ENCODE results near the gene CITED2.

Gene CITED2

DNA sequence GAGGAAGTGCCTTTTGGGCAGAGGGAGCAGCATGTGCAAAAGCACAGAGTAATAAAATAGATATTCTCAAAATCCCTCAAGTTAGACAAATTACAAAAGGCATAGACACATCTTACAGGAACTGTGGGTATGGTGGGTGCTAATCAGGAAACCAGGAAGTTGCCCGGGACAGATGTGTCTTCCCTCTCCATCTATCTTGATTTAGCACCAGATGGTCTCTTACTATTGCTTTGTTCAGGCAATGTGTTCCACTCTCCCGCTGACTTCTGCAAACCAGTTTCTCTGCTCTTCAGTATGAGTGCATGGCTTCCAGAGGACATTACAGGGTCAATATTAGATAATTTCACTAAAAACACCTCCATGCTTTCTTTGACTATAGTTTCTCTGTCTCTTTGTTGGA is 13.2 kb downstream of the CITED2 start:
- TF ChIP-seq, protein P1, sequence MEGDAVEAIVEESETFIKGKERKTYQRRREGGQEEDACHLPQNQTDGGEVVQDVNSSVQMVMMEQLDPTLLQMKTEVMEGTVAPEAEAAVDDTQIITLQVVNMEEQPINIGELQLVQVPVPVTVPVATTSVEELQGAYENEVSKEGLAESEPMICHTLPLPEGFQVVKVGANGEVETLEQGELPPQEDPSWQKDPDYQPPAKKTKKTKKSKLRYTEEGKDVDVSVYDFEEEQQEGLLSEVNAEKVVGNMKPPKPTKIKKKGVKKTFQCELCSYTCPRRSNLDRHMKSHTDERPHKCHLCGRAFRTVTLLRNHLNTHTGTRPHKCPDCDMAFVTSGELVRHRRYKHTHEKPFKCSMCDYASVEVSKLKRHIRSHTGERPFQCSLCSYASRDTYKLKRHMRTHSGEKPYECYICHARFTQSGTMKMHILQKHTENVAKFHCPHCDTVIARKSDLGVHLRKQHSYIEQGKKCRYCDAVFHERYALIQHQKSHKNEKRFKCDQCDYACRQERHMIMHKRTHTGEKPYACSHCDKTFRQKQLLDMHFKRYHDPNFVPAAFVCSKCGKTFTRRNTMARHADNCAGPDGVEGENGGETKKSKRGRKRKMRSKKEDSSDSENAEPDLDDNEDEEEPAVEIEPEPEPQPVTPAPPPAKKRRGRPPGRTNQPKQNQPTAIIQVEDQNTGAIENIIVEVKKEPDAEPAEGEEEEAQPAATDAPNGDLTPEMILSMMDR (IDR thresholded peaks at IDR 0.05; ENCODE audit: extremely low read depth, insufficient read depth, missing control alignments), result no peak
- no peak for DNase-seq (ENCODE audit: low spot score)
- in situ Hi-C loops (cut with MboI; ENCODE audit: low pct_unique_long_range_greater_than_20kb, low sequenced_read_pairs, unreplicated experiment), result loop anchor here (10.0 to 25.0 kb wide), 3 partner anchors 136 to 549 kb away; no protein-coding TSS in a partner anchor

DNA sequence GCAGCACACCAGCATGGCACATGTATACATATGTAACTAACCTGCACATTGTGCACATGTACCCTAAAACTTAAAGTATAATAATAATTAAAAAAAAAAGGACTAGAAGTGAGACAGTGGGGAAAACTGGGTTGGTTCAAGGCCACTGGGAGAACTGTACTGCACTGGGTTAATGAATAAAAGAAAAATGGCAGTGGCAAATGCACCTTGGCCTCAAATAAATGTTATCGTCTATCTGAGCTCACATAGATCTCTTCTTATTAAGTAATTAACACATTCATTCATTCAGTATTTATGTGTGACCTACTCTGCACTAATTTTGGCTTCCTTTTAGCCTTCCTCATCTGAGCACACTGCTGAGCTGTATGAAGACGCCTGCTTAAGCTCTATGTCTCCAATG is 17.5 kb downstream of the CITED2 start:
- in situ Hi-C loops (cut with MboI; ENCODE audit: low pct_unique_long_range_greater_than_20kb, low sequenced_read_pairs, unreplicated experiment), result loop anchor here (25.0 kb wide), 1 partner anchor 545 kb away; no protein-coding TSS in a partner anchor
- TF ChIP-seq, protein P1 (IDR thresholded peaks at IDR 0.05; ENCODE audit: extremely low read depth, insufficient read depth, missing control alignments), result no peak
- no peak for DNase-seq (ENCODE audit: low spot score)

DNA sequence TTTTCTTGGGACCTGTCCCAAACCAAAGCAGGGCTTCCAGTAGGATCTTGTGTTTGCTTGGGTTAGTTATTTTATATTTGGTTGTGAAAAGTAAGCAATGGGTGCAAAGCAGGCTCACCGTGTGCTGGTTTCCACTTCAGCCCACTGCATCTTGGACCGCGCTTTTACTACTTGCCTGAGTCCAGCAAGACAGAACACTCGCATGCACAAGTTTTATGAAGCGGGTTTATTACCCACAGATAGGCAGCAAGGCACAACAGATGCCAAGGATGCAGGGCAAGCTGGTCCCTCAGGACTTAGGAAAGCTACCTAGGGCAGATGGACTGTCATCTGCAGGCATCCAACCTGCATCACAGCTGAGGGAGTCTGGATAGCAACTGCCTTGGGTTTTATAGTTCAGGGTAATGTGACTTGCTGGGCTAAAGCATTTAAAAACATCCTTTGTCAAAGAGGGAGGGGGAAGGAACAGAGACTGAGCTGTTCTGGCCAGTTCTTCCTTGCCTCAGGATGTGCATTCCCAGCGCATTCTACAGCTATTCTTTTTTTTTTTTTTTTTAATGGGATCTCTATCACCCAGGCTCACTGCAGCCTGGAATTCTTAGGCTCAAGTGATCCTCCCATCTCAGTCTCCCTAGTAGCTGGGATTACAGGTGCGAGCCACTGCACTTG is 18.5 kb downstream of the CITED2 start:
- no peak for DNase-seq (ENCODE audit: low spot score)
- in situ Hi-C loops (cut with MboI; ENCODE audit: low pct_unique_long_range_greater_than_20kb, low sequenced_read_pairs, unreplicated experiment), result loop anchor here (25.0 kb wide), 1 partner anchor 544 kb away; no protein-coding TSS in a partner anchor
- TF ChIP-seq, protein P1 (IDR thresholded peaks at IDR 0.05; ENCODE audit: extremely low read depth, insufficient read depth, missing control alignments), result no peak

DNA sequence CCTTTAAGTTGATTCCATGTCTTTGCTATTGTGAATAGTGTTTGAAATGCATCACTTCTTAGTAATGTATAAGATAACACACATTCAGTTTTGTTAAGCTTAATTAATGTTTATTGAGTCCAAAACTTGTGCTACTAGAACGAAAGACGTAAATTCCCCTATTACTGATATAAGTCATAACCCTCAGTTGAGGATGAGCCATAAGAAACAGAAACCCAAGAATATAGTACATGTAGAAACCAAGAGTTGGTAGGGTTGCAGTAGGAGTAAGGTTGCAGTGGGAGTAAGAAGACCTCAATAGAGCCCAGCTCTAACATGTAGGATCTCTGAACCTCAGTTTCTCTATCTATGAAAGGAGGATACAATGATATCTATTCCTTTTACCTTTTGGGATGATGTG is 19.3 kb downstream of the CITED2 start:
- TF ChIP-seq, protein P1 (IDR thresholded peaks at IDR 0.05; ENCODE audit: extremely low read depth, insufficient read depth, missing control alignments), result no peak
- in situ Hi-C loops (cut with MboI; ENCODE audit: low pct_unique_long_range_greater_than_20kb, low sequenced_read_pairs, unreplicated experiment), result loop anchor here (25.0 kb wide), 1 partner anchor 543 kb away; no protein-coding TSS in a partner anchor
- DNase-seq (ENCODE audit: low spot score), result peak; percentile 34

DNA sequence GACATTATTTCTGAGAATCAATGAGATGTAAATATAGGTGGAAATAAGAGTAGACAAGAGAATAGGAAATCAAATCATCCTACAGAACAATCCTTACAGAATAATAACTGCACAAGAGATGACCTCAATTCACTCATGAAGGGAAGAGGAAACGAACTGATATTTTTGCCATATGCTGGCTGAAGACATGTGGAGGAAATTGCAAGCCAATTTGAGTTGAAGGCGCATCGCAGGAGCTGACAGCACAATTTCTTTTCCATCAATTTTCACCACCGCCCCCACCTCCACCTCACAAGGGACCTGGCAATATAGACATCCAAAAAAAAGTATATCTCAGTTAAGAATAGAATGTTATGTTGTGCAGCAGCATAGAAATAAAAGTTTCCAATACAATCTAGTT is 20.3 kb downstream of the CITED2 start:
- TF ChIP-seq, protein P1 (IDR thresholded peaks at IDR 0.05; ENCODE audit: extremely low read depth, insufficient read depth, missing control alignments), result no peak
- no peak for DNase-seq (ENCODE audit: low spot score)
- in situ Hi-C loops (cut with MboI; ENCODE audit: low pct_unique_long_range_greater_than_20kb, low sequenced_read_pairs, unreplicated experiment), result loop anchor here (25.0 kb wide), 1 partner anchor 542 kb away; no protein-coding TSS in a partner anchor

DNA sequence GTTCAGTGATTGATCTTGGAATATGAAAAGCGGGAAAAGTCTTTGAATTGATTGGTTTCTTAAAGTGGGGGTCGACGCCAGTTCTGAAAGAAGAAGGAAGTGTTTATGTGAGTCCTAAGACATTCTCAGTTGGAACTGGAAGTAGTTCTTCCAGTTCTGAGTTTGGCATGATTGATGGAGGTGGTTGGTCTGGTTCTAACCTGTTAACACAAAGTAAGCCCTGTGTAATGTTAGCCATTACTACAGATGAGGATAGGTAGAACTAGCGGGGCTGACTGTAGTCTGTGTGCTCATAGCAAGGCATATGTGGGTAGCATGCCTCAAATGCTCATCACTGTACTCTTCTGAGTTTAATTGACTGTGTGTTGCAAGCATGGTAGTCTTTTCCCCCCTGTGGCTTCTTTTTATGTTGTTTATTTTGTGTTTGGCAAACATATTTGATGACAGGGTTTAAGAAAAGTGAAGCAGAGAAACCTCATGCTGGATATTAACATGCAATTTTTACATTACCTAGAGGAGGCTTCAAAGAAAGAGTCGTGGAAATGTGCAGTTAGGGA is 24.9 kb downstream of the CITED2 start:
- DNase-seq (ENCODE audit: low spot score), result no peak
- TF ChIP-seq, protein P1 (IDR thresholded peaks at IDR 0.05; ENCODE audit: extremely low read depth, insufficient read depth, missing control alignments), result no peak
- in situ Hi-C loops (cut with MboI; ENCODE audit: low pct_unique_long_range_greater_than_20kb, low sequenced_read_pairs, unreplicated experiment), result loop anchor here (25.0 kb wide), 1 partner anchor 537 kb away; no protein-coding TSS in a partner anchor
